Gastroesophageal sphincter (tissue), 4 donors: Measurements from ENCODE around the gene AFF3. TPM values are rescaled to one million over a fixed set of nuclear protein-coding genes. Genes with fewer than 3 reads are reported as not detected.

Experiments used
- ATAC-seq: fragments of 150-250 bp; one replicate; pipeline ENCODE4 v1.9.1; 2016; ENCODE audit warnings: mild to moderate bottlenecking, moderate library complexity
- H3K27ac ChIP-seq, 4 donors: fragments of 200-600 bp; sonication (generic) in 3 of 4; 1 replicate in 3 of 4; 2 replicates in 1 of 4; pipeline ENCODE4 v1.5.1; 2016 to 2019
- H3K27me3 ChIP-seq: fragments of 200-600 bp; sonication (generic); one replicate; pipeline ENCODE4 v1.5.1; 2019
- H3K36me3 ChIP-seq, 2 donors: fragments of 200-600 bp; sonication (generic); one replicate each; pipeline ENCODE4 v1.5.1; 2019; ENCODE audit warnings: control low read depth in 1 of 2
- H3K4me1 ChIP-seq, 3 donors: fragments of 200-600 bp; sonication (generic); 1 replicate in 2 of 3; 2 replicates in 1 of 3; pipeline ENCODE4 v1.5.1; 2016 to 2019; ENCODE audit warnings: control low read depth in 2 of 3
- H3K4me3 ChIP-seq, 2 donors: fragments of 200-600 bp; sonication (generic); one replicate each; pipeline ENCODE4 v1.5.1; 2019; ENCODE audit warnings: mild to moderate bottlenecking in 1 of 2, moderate library complexity in 1 of 2
- H3K9me3 ChIP-seq, 3 donors: fragments of 200-600 bp; sonication (generic); one replicate each; pipeline ENCODE4 v1.5.1; 2017 to 2019; ENCODE audit warnings: control low read depth in 2 of 3
- CTCF ChIP-seq, 4 experiments: fragments of 200-600 bp in 2 of 4; fragments of 450-650 bp in 2 of 4; sonication (generic) in 1 of 4; IDR thresholded peaks; one replicate each; pipeline ENCODE4 v1.5.1; 2017 to 2019; ENCODE audit warnings: antibody characterized with exemption in 4 of 4, mild to moderate bottlenecking in 2 of 4, moderate library complexity in 2 of 4
- EP300 ChIP-seq: sonication (generic); formaldehyde crosslinking; IDR thresholded peaks from one replicate; pipeline ENCODE4 v1.6.1; 2017; ENCODE audit warnings: antibody characterized with exemption, mild to moderate bottlenecking
- POLR2A ChIP-seq, 2 donors: fragments of 450-650 bp; IDR thresholded peaks; one replicate each; pipeline ENCODE4 v1.6.1; 2017; ENCODE audit warnings: antibody characterized with exemption in 2 of 2, mild to moderate bottlenecking in 2 of 2, moderate library complexity in 1 of 2
- POLR2AphosphoS5 ChIP-seq: sonication (generic); formaldehyde crosslinking; IDR thresholded peaks from one replicate; pipeline ENCODE4 v1.6.1; 2017; ENCODE audit warnings: antibody characterized with exemption
- WGBS, 2 donors: methylation state at CpG; one replicate each; pipeline ENCODE4 v1.1.5; 2018; ENCODE audit warnings: low coverage in 1 of 2; 5-methylcytosine and 5-hydroxymethylcytosine counted together
- total RNA-seq, 4 donors: library from RNA; depleted of rRNA; stranded (reverse); fragments of >200 nt; gene quantifications; one replicate each; pipeline ENCODE4 v1.1.0, GENCODE V29; 2016

The AFF3 gene
- total RNA-seq, 4 donors from 2014 or later = 15.4 to 74.8 (median 37.7) TPM

- 17 to 40% methylated on average over 1 of the region's 1 CpG for WGBS, 2 donors
- ATAC-seq = no peak
These were observed 533.5 kb downstream of the AFF3 start for GRCh38 chr2:99608861-99609260.

GRCh38 chr2:99607861-99608491 lies 534.4 kb downstream of the AFF3 start:
- Histone ChIP-seq H3K9me3 (no peaks in the 10 kb centered on the region), H3K27me3 (no peaks in the 10 kb centered on the region), H3K4me3 (no peak overlapping the region), H3K36me3 (no peaks in the 10 kb centered on the region), H3K4me1 (peaks cover 0 to 19% (median 3%) of the 10 kb centered on the region in 3 donors), H3K27ac (no peak overlapping the region)
- no peak for ATAC-seq
- no peak for TF ChIP-seq POLR2A (IDR thresholded peaks at IDR 0.05)
- TF ChIP-seq CTCF (IDR thresholded peaks at IDR 0.05) = no peak
- no peak for TF ChIP-seq POLR2AphosphoS5
- TF ChIP-seq EP300 = no peak
- WGBS, 2 donors = 30 to 38% methylated on average over 4 of the region's 4 CpGs

More at GRCh38 chr2:99608861-99609260, 533.5 kb downstream of the AFF3 start:
- TF ChIP-seq CTCF (IDR thresholded peaks at IDR 0.05) (no peak), EP300 (no peak), POLR2A (IDR thresholded peaks at IDR 0.05) (no peak), POLR2AphosphoS5 (no peak)
- Histone ChIP-seq H3K9me3 (no peaks in the 10 kb centered on the region), H3K27me3 (no peaks in the 10 kb centered on the region), H3K36me3 (no peaks in the 10 kb centered on the region), H3K4me3 (no peak overlapping the region), H3K27ac (no peak overlapping the region), H3K4me1 (peaks cover 0 to 19% (median 3%) of the 10 kb centered on the region in 3 donors)

GRCh38 chr2:99607454-99607853 lies 534.9 kb downstream of the AFF3 start:
- 59% methylated on average over 4 of the region's 4 CpGs; no CpG with 5 or more reads in 1 of the 2 donors for WGBS, 2 donors
- Histone ChIP-seq H3K27ac (no peak overlapping the region), H3K4me3 (no peak overlapping the region)

GRCh38 chr2:99605036-99605435 lies 537.4 kb downstream of the AFF3 start:
- no peak for ATAC-seq
- H3K4me3 ChIP-seq = no peak overlapping the region
- no peak overlapping the region for H3K27ac ChIP-seq
- no peaks in the 10 kb centered on the region for H3K27me3 ChIP-seq
- WGBS, 2 donors = 77 to 89% methylated on average over 7 of the region's 7 CpGs
- peaks cover 0 to 5% of the 10 kb centered on the region in 2 donors for H3K36me3 ChIP-seq
- H3K9me3 ChIP-seq = no peaks in the 10 kb centered on the region
- peaks cover 0 to 19% (median 3%) of the 10 kb centered on the region in 3 donors for H3K4me1 ChIP-seq
- TF ChIP-seq EP300 (no peak), POLR2A (IDR thresholded peaks at IDR 0.05) (no peak), CTCF (IDR thresholded peaks at IDR 0.05) (no peak), POLR2AphosphoS5 (no peak)

More at GRCh38 chr2:99607454-99607853, 534.9 kb downstream of the AFF3 start:
- H3K36me3 ChIP-seq = no peaks in the 10 kb centered on the region
- ATAC-seq = no peak
- TF ChIP-seq POLR2A (IDR thresholded peaks at IDR 0.05) = no peak
- TF ChIP-seq EP300 = no peak
- TF ChIP-seq CTCF (IDR thresholded peaks at IDR 0.05) = no peak
- TF ChIP-seq POLR2AphosphoS5 = no peak
- no peaks in the 10 kb centered on the region for H3K27me3 ChIP-seq
- peaks cover 0 to 19% (median 3%) of the 10 kb centered on the region in 3 donors for H3K4me1 ChIP-seq
- no peaks in the 10 kb centered on the region for H3K9me3 ChIP-seq

GRCh38 chr2:99602476-99602875 lies 539.9 kb downstream of the AFF3 start:
- H3K27ac ChIP-seq = no peak overlapping the region
- no peaks in the 10 kb centered on the region for H3K27me3 ChIP-seq
- H3K9me3 ChIP-seq = no peaks in the 10 kb centered on the region
- H3K36me3 ChIP-seq = peaks cover 0 to 19% of the 10 kb centered on the region in 2 donors
- ATAC-seq = no peak
- H3K4me1 ChIP-seq = peaks cover 0 to 7% (median under 1%) of the 10 kb centered on the region in 3 donors
- no peak overlapping the region for H3K4me3 ChIP-seq
- no peak for TF ChIP-seq POLR2AphosphoS5
- TF ChIP-seq POLR2A (IDR thresholded peaks at IDR 0.05) = no peak
- TF ChIP-seq CTCF (IDR thresholded peaks at IDR 0.05) = no peak
- TF ChIP-seq EP300 = no peak
- 73 to 83% methylated on average over 4 of the region's 4 CpGs for WGBS, 2 donors
